GM06990 (cell line): ENCODE data around the gene TUBB3.

Source experiments
- DNase-seq: peaks from one replicate; pipeline ENCODE4 v3.0.0-alpha.2; 2011; ENCODE audit not compliant: insufficient read length; ENCODE audit errors: extremely low read depth
- H3K27me3 ChIP-seq: replicated peaks from 2 replicates; pipeline ENCODE4 v1.6.0; 2011; ENCODE audit warnings: low read length; ENCODE audit not compliant: control insufficient read depth, insufficient read depth
- H3K36me3 ChIP-seq: 2 replicates; pipeline ENCODE4 v1.5.1; 2011; ENCODE audit warnings: low read length; ENCODE audit not compliant: control insufficient read depth, insufficient read depth
- H3K4me3 ChIP-seq: replicated peaks from 2 replicates; pipeline ENCODE4 v1.5.1; 2011; ENCODE audit warnings: low read depth, mild to moderate bottlenecking, control low read depth, low read length
- TF ChIP-seq, protein P1 (sequence below): IDR thresholded peaks from 2 replicates; pipeline ENCODE4 v1.5.1; 2011; ENCODE audit warnings: low read length, control low read depth, mild to moderate bottlenecking, inconsistent platforms; ENCODE audit not compliant: insufficient read depth, poor library complexity, severe bottlenecking

TUBB3 gene

DNA sequence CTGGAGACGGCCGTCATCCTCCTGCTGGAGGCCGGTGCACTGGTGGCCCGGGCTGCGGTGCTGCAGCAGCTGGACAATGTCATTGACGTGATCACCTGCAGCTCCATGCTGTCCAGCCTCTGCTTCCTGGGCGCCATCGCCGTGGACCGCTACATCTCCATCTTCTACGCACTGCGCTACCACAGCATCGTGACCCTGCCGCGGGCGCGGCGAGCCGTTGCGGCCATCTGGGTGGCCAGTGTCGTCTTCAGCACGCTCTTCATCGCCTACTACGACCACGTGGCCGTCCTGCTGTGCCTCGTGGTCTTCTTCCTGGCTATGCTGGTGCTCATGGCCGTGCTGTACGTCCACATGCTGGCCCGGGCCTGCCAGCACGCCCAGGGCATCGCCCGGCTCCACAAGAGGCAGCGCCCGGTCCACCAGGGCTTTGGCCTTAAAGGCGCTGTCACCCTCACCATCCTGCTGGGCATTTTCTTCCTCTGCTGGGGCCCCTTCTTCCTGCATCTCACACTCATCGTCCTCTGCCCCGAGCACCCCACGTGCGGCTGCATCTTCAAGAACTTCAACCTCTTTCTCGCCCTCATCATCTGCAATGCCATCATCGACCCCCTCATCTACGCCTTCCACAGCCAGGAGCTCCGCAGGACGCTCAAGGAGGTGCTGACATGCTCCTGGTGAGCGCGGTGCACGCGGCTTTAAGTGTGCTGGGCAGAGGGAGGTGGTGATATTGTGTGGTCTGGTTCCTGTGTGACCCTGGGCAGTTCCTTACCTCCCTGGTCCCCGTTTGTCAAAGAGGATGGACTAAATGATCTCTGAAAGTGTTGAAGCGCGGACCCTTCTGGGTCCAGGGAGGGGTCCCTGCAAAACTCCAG is 3.4 kb upstream of the TUBB3 start:
- H3K36me3 ChIP-seq: no peaks in the 10 kb centered on the region
- no peak for DNase-seq
- H3K4me3 ChIP-seq: no peak overlapping the region
- TF ChIP-seq, protein P1, sequence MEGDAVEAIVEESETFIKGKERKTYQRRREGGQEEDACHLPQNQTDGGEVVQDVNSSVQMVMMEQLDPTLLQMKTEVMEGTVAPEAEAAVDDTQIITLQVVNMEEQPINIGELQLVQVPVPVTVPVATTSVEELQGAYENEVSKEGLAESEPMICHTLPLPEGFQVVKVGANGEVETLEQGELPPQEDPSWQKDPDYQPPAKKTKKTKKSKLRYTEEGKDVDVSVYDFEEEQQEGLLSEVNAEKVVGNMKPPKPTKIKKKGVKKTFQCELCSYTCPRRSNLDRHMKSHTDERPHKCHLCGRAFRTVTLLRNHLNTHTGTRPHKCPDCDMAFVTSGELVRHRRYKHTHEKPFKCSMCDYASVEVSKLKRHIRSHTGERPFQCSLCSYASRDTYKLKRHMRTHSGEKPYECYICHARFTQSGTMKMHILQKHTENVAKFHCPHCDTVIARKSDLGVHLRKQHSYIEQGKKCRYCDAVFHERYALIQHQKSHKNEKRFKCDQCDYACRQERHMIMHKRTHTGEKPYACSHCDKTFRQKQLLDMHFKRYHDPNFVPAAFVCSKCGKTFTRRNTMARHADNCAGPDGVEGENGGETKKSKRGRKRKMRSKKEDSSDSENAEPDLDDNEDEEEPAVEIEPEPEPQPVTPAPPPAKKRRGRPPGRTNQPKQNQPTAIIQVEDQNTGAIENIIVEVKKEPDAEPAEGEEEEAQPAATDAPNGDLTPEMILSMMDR: no peak
- H3K27me3 ChIP-seq: no peaks in the 10 kb centered on the region; the same call in 1 of the 2 replicates

DNA sequence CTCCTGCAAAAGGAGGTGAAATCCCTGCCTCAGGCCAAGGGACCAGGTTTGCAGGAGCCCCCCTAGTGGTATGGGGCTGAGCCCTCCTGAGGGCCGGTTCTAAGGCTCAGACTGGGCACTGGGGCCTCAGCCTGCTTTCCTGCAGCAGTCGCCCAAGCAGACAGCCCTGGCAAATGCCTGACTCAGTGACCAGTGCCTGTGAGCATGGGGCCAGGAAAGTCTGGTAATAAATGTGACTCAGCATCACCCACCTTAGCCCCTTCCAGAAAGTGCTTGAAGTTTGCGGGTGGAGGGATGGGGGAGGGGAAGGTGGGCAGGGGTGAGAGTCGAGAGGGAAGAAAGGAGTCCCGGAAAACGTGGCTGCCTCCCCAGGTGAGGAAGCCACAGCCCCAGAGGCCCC is 2.4 kb upstream of the TUBB3 start:
- TF ChIP-seq, protein P1: no peak
- H3K27me3 ChIP-seq: no peaks in the 10 kb centered on the region; the same call in 1 of the 2 replicates
- H3K36me3 ChIP-seq: no peaks in the 10 kb centered on the region
- DNase-seq: no peak
- H3K4me3 ChIP-seq: no peak overlapping the region

DNA sequence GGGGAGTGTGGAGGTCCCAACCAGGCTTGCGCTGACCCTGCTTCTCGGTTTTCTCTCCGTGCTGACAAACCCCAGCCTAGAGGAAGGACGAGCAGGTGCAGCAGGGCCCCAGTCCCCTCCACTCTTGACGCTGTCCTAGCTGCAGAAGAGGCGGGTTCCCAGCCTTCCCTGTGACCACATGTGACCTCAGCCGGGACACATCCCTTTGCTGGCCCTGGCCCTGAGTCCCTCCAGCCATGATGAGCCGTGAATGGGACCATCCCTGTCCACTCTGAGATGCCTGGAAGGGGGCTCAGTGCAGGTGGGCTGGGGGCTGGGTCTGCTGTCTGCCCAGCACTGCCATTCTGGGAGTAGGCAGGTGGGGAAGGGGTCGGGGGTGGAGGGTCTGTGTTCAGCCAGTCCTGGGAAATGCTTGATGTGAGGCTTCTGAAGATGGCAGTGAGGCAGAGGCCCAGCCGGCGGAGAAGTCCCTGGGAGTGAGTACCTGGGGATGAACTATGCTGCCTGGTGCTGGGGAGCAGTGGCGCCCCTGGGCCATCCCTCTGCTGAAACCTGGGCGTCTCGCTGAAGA is 1.9 kb upstream of the TUBB3 start:
- H3K4me3 ChIP-seq: no peak overlapping the region
- TF ChIP-seq, protein P1: no peak
- H3K36me3 ChIP-seq: no peaks in the 10 kb centered on the region
- no peak for DNase-seq
- no peaks in the 10 kb centered on the region; the same call in 1 of the 2 replicates for H3K27me3 ChIP-seq

DNA sequence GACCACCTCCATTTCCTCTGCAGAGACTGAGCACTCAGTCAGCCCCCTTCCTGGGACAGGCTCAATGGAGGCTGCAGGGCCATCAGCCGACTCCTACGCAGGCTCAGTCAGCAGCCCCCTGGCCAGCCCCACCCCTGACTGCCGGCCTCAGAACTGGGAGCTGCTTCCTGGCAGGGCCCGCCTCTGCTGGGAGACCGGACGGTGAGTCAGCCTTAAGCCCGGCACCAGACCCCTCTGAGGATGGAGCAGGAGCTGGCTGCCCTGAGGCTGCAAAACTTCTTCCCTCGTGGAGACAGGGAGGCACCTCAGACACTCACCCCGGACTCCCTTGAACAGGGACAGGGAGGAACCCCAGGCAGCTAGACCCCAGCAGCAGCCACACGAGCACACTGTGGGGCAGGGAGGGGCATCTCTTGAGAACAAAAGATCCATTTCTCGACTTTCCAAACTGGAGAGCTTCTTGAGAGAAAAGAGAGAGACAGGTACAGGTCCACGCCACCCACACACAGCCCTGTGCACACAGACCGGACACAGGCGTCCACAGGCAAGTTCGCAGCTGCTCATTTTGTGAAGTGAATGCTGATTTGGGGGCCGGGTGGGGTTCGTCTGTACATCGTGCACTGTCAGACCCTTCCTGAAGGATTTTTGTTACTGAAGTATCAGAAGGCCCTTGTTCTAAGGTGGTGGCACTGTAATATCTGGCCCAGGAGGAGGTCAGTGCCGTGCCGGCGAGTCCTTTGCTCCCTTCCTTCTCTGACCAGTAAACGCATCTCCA is 1.3 kb upstream of the TUBB3 start:
- Histone ChIP-seq H3K36me3 (no peaks in the 10 kb centered on the region), H3K27me3 (no peaks in the 10 kb centered on the region; the same call in 1 of the 2 replicates), H3K4me3 (no peak overlapping the region)
- no peak for DNase-seq
- TF ChIP-seq, protein P1: no peak

DNA sequence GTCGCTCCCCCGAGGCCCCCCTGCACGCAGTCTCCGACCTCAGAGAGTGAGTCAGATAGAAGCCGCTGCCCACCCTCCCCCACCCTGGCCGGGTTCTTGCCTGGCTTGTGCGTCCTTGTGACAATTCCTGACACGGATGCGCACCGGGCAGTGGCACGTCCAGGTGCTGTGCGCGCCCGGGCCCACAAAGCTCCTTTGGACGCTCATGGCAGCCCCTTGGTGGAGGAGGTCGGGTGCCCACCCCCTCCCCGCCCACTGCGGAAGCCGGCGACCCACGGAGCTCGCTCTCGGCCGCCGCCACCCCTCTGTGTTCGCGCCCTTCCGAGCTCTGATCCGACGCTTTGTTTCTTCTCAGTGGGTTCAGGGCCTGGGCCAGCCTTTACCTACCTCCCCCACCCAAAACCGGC is 662 bp upstream of the TUBB3 start:
- TF ChIP-seq, protein P1: no peak
- H3K36me3 ChIP-seq: no peaks in the 10 kb centered on the region
- H3K27me3 ChIP-seq: no peaks in the 10 kb centered on the region; the same call in 1 of the 2 replicates
- no peak for DNase-seq
- peak overlapping the region; percentile 55 for H3K4me3 ChIP-seq
